ENCODE measurements around the gene GREB1.

GREB1 gene

GRCh38 chr2:11546072-11546471, 12.2 kb downstream of the GREB1 start:
- H3K27me3 ChIP-seq (ENCODE audit: control insufficient read depth, insufficient read depth, low read length) = no peaks in the 10 kb centered on the region
- H3K4me3 ChIP-seq (ENCODE audit: low read length) = no peak overlapping the region
- H3K36me3 ChIP-seq (ENCODE audit: control insufficient read depth, insufficient read depth, low read length) = no peaks in the 10 kb centered on the region
- H3K9ac ChIP-seq (ENCODE audit: low read length) = no peak overlapping the region
- H3K9me3 ChIP-seq (ENCODE audit: control insufficient read depth, low read length) = no peaks in the 10 kb centered on the region
- H3K4me1 ChIP-seq (ENCODE audit: control insufficient read depth, insufficient read depth, low read length) = no peaks in the 10 kb centered on the region

GRCh38 chr2:11547912-11548497, 14.2 kb downstream of the GREB1 start:
- Histone ChIP-seq H3K9ac (ENCODE audit: low read length) (no peak overlapping the region), H3K36me3 (ENCODE audit: control insufficient read depth, insufficient read depth, low read length) (no peaks in the 10 kb centered on the region), H3K4me1 (ENCODE audit: control insufficient read depth, insufficient read depth, low read length) (no peaks in the 10 kb centered on the region), H3K27me3 (ENCODE audit: control insufficient read depth, insufficient read depth, low read length) (no peaks in the 10 kb centered on the region), H3K9me3 (ENCODE audit: control insufficient read depth, low read length) (no peaks in the 10 kb centered on the region), H3K4me3 (ENCODE audit: low read length) (no peak overlapping the region)

- Histone ChIP-seq H3K27me3 (ENCODE audit: control insufficient read depth, insufficient read depth, low read length) (no peaks in the 10 kb centered on the region), H3K4me1 (ENCODE audit: control insufficient read depth, insufficient read depth, low read length) (no peaks in the 10 kb centered on the region), H3K36me3 (ENCODE audit: control insufficient read depth, insufficient read depth, low read length) (no peaks in the 10 kb centered on the region), H3K9me3 (ENCODE audit: control insufficient read depth, low read length) (no peaks in the 10 kb centered on the region), H3K4me3 (ENCODE audit: low read length) (no peak overlapping the region), H3K9ac (ENCODE audit: low read length) (no peak overlapping the region)
Observed at GRCh38 chr2:11550302-11550701, 16.5 kb downstream of the GREB1 start.

GRCh38 chr2:11550901-11551568, 17.2 kb downstream of the GREB1 start:
- no peak overlapping the region for H3K4me3 ChIP-seq (ENCODE audit: low read length)
- H3K4me1 ChIP-seq (ENCODE audit: control insufficient read depth, insufficient read depth, low read length) = no peaks in the 10 kb centered on the region
- H3K27me3 ChIP-seq (ENCODE audit: control insufficient read depth, insufficient read depth, low read length) = no peaks in the 10 kb centered on the region
- no peaks in the 10 kb centered on the region for H3K36me3 ChIP-seq (ENCODE audit: control insufficient read depth, insufficient read depth, low read length)
- H3K9ac ChIP-seq (ENCODE audit: low read length) = no peak overlapping the region
- no peaks in the 10 kb centered on the region for H3K9me3 ChIP-seq (ENCODE audit: control insufficient read depth, low read length)

- Histone ChIP-seq H3K4me1 (ENCODE audit: control insufficient read depth, insufficient read depth, low read length) (no peaks in the 10 kb centered on the region), H3K9me3 (ENCODE audit: control insufficient read depth, low read length) (no peaks in the 10 kb centered on the region), H3K4me3 (ENCODE audit: low read length) (no peak overlapping the region), H3K9ac (ENCODE audit: low read length) (no peak overlapping the region), H3K27me3 (ENCODE audit: control insufficient read depth, insufficient read depth, low read length) (no peaks in the 10 kb centered on the region), H3K36me3 (ENCODE audit: control insufficient read depth, insufficient read depth, low read length) (no peaks in the 10 kb centered on the region)
Observed at GRCh38 chr2:11551569-11552259, 17.9 kb downstream of the GREB1 start.

GRCh38 chr2:11552260-11552638, 18.4 kb downstream of the GREB1 start:
- no peaks in the 10 kb centered on the region for H3K4me1 ChIP-seq (ENCODE audit: control insufficient read depth, insufficient read depth, low read length)
- no peaks in the 10 kb centered on the region for H3K27me3 ChIP-seq (ENCODE audit: control insufficient read depth, insufficient read depth, low read length)
- no peaks in the 10 kb centered on the region for H3K9me3 ChIP-seq (ENCODE audit: control insufficient read depth, low read length)
- H3K4me3 ChIP-seq (ENCODE audit: low read length) = no peak overlapping the region
- H3K36me3 ChIP-seq (ENCODE audit: control insufficient read depth, insufficient read depth, low read length) = no peaks in the 10 kb centered on the region
- no peak overlapping the region for H3K9ac ChIP-seq (ENCODE audit: low read length)

GRCh38 chr2:11553661-11554398, 20.0 kb downstream of the GREB1 start:
- Histone ChIP-seq H3K27me3 (ENCODE audit: control insufficient read depth, insufficient read depth, low read length) (no peaks in the 10 kb centered on the region), H3K9me3 (ENCODE audit: control insufficient read depth, low read length) (no peaks in the 10 kb centered on the region), H3K4me1 (ENCODE audit: control insufficient read depth, insufficient read depth, low read length) (no peaks in the 10 kb centered on the region), H3K4me3 (ENCODE audit: low read length) (no peak overlapping the region), H3K36me3 (ENCODE audit: control insufficient read depth, insufficient read depth, low read length) (no peaks in the 10 kb centered on the region), H3K9ac (ENCODE audit: low read length) (no peak overlapping the region)

- Histone ChIP-seq H3K4me3 (ENCODE audit: low read length) (no peak overlapping the region), H3K9me3 (ENCODE audit: control insufficient read depth, low read length) (no peaks in the 10 kb centered on the region), H3K4me1 (ENCODE audit: control insufficient read depth, insufficient read depth, low read length) (no peaks in the 10 kb centered on the region), H3K27me3 (ENCODE audit: control insufficient read depth, insufficient read depth, low read length) (no peaks in the 10 kb centered on the region), H3K9ac (ENCODE audit: low read length) (no peak overlapping the region), H3K36me3 (ENCODE audit: control insufficient read depth, insufficient read depth, low read length) (no peaks in the 10 kb centered on the region)
Observed at GRCh38 chr2:11554399-11554716, 20.5 kb downstream of the GREB1 start.

- Histone ChIP-seq H3K9ac (ENCODE audit: low read length) (no peak overlapping the region), H3K36me3 (ENCODE audit: control insufficient read depth, insufficient read depth, low read length) (no peaks in the 10 kb centered on the region), H3K9me3 (ENCODE audit: control insufficient read depth, low read length) (no peaks in the 10 kb centered on the region), H3K4me3 (ENCODE audit: low read length) (no peak overlapping the region), H3K27me3 (ENCODE audit: control insufficient read depth, insufficient read depth, low read length) (no peaks in the 10 kb centered on the region), H3K4me1 (ENCODE audit: control insufficient read depth, insufficient read depth, low read length) (no peaks in the 10 kb centered on the region)
Observed at GRCh38 chr2:11556101-11556806, 22.4 kb downstream of the GREB1 start.

- H3K9me3 ChIP-seq (ENCODE audit: control insufficient read depth, low read length) = no peaks in the 10 kb centered on the region
- H3K27me3 ChIP-seq (ENCODE audit: control insufficient read depth, insufficient read depth, low read length) = no peaks in the 10 kb centered on the region
- no peak overlapping the region for H3K9ac ChIP-seq (ENCODE audit: low read length)
- H3K36me3 ChIP-seq (ENCODE audit: control insufficient read depth, insufficient read depth, low read length) = no peaks in the 10 kb centered on the region
- H3K4me3 ChIP-seq (ENCODE audit: low read length) = no peak overlapping the region
- no peaks in the 10 kb centered on the region for H3K4me1 ChIP-seq (ENCODE audit: control insufficient read depth, insufficient read depth, low read length)
Observed at GRCh38 chr2:11558214-11558886, 24.5 kb downstream of the GREB1 start.

GRCh38 chr2:11559066-11559785, 25.4 kb downstream of the GREB1 start:
- Histone ChIP-seq H3K9ac (ENCODE audit: low read length) (no peak overlapping the region), H3K4me1 (ENCODE audit: control insufficient read depth, insufficient read depth, low read length) (no peaks in the 10 kb centered on the region), H3K9me3 (ENCODE audit: control insufficient read depth, low read length) (no peaks in the 10 kb centered on the region), H3K36me3 (ENCODE audit: control insufficient read depth, insufficient read depth, low read length) (no peaks in the 10 kb centered on the region), H3K27me3 (ENCODE audit: control insufficient read depth, insufficient read depth, low read length) (no peaks in the 10 kb centered on the region), H3K4me3 (ENCODE audit: low read length) (no peak overlapping the region)

Measured in mucosa of stomach (tissue), 1 donor.